SK-N-SH (cell line): ENCODE results near the gene ARHGEF17. TPM values are rescaled to one million over a fixed set of nuclear protein-coding genes. Genes with fewer than 3 reads are reported as not detected.

ENCODE experiments used
- CTCF ChIA-PET: fragments of 300-600, 350-600 bp; formaldehyde crosslinking; extraction: SDS; loops from one replicate; lab custom pipeline; 2021; lab: Yijun Ruan, JAX
- POLR2A ChIA-PET: fragments of 350-600 bp; sonication (Branson Sonifier 250); formaldehyde crosslinking; extraction: SDS; loops from one replicate; lab custom pipeline; 2020; ENCODE audit warnings: antibody characterized with exemption, inconsistent platforms; lab: Yijun Ruan, JAX
- DNase-seq: peaks from one replicate; pipeline ENCODE4 v3.0.0; 2012
- H2AFZ ChIP-seq: fragments of 200-600 bp; sonication (generic); 2 replicates; pipeline ENCODE4 v1.8.1; 2016; ENCODE audit warnings: antibody characterized with exemption, mild to moderate bottlenecking, low read depth
- H3F3A ChIP-seq: fragments of 200-600 bp; sonication (generic); replicated peaks from 2 replicates; pipeline ENCODE3; 2016; ENCODE audit warnings: antibody characterized with exemption, mild to moderate bottlenecking; ENCODE audit not compliant: insufficient read depth
- H3K27ac ChIP-seq, 2 experiments: fragments of 200-500 bp in 1 of 2; fragments of 200-600 bp in 1 of 2; sonication (Bioruptor generic) in 1 of 2; sonication (generic), shearing (Covaris generic) in 1 of 2; 2 replicates each; pipeline versions ENCODE4 v1.5.1 to v1.6.1; 2014 to 2016; ENCODE audit warnings: low read depth in 2 of 2, inconsistent platforms in 1 of 2, low read length in 1 of 2, mild to moderate bottlenecking in 1 of 2, mixed read lengths in 1 of 2
- H3K27me3 ChIP-seq: fragments of 200-600 bp; sonication (generic), shearing (Covaris generic); 2 replicates; pipeline ENCODE4 v1.6.1; 2016; ENCODE audit warnings: mixed run types; ENCODE audit not compliant: insufficient read depth
- H3K36me3 ChIP-seq, 2 experiments: fragments of 200-500 bp in 1 of 2; fragments of 200-600 bp in 1 of 2; sonication (Bioruptor generic) in 1 of 2; sonication (generic) in 1 of 2; replicated peaks in 1 of 2; 2 replicates each; pipeline versions ENCODE3 to v1.5.1; 2014 to 2016; ENCODE audit warnings: low read length in 1 of 2, mild to moderate bottlenecking in 1 of 2; ENCODE audit not compliant: insufficient read depth in 2 of 2, control insufficient read depth in 1 of 2
- H3K4me1 ChIP-seq, 2 experiments: fragments of 200-500 bp in 1 of 2; fragments of 200-600 bp in 1 of 2; sonication (Bioruptor generic) in 1 of 2; sonication (generic), shearing (Covaris generic) in 1 of 2; 2 replicates each; pipeline versions ENCODE4 v1.5.1 to v1.6.1; 2014 to 2016; ENCODE audit warnings: low read depth in 1 of 2, low read length in 1 of 2, mixed run types in 1 of 2; ENCODE audit not compliant: insufficient read depth in 2 of 2, control insufficient read depth in 1 of 2
- H3K4me2 ChIP-seq: fragments of 200-600 bp; sonication (generic), shearing (Covaris generic); 2 replicates; pipeline ENCODE4 v1.6.1; 2017; ENCODE audit warnings: mixed run types
- H3K4me3 ChIP-seq, 2 experiments: fragments of 200-500 bp in 1 of 2; fragments of 200-600 bp in 1 of 2; sonication (Bioruptor generic) in 1 of 2; sonication (generic), shearing (Covaris generic) in 1 of 2; 2 replicates each; pipeline versions ENCODE4 v1.5.1 to v1.8.1; 2014 to 2016; ENCODE audit warnings: low read depth in 2 of 2, inconsistent platforms in 1 of 2, low read length in 1 of 2, mild to moderate bottlenecking in 1 of 2, mixed read lengths in 1 of 2, moderate library complexity in 1 of 2
- H3K79me2 ChIP-seq: fragments of 200-600 bp; sonication (generic); 2 replicates; pipeline ENCODE4 v1.8.1; 2017; ENCODE audit warnings: mild to moderate bottlenecking; ENCODE audit not compliant: insufficient read depth
- H3K9ac ChIP-seq: fragments of 200-600 bp; sonication (generic); 2 replicates; pipeline ENCODE4 v1.6.1; 2017; ENCODE audit warnings: mixed run types
- H3K9me2 ChIP-seq: fragments of 200-600 bp; sonication (generic); 2 replicates; pipeline ENCODE4 v1.6.1; 2017; ENCODE audit warnings: mixed run types
- H3K9me3 ChIP-seq: fragments of 200-600 bp; sonication (generic); 2 replicates; pipeline ENCODE4 v1.6.1; 2017; ENCODE audit warnings: mixed run types, mild to moderate bottlenecking, moderate library complexity
- H4K20me1 ChIP-seq: fragments of 200-600 bp; sonication (generic); 2 replicates; pipeline ENCODE4 v1.6.1; 2017; ENCODE audit warnings: mild to moderate bottlenecking, mixed run types; ENCODE audit not compliant: insufficient read depth
- CHD2 ChIP-seq: fragments of 150-350 bp; IDR thresholded peaks from 2 replicates; pipeline ENCODE4 v1.6.1; 2018; ENCODE audit warnings: low read length; ENCODE audit not compliant: partially characterized antibody
- ELF1 ChIP-seq: IDR thresholded peaks from 2 replicates; pipeline ENCODE4 v1.4.0; 2012
- FOXJ3 ChIP-seq: sonication (generic); formaldehyde crosslinking; IDR thresholded peaks from 2 replicates; pipeline ENCODE4 v1.5.1; 2020; ENCODE audit warnings: mild to moderate bottlenecking, missing genetic modification reagents
- MEF2A ChIP-seq: IDR thresholded peaks from 2 replicates; pipeline ENCODE4 v1.4.0; 2012; ENCODE audit warnings: low read depth, borderline replicate concordance
- NFIC ChIP-seq: IDR thresholded peaks from 2 replicates; pipeline ENCODE4 v1.4.0; 2012; ENCODE audit warnings: borderline replicate concordance
- NRF1 ChIP-seq: IDR thresholded peaks from 2 replicates; pipeline ENCODE4 v1.6.1; 2012; ENCODE audit warnings: low read depth, mild to moderate bottlenecking, low read length
- POLR2AphosphoS5 ChIP-seq: IDR thresholded peaks from 2 replicates; pipeline ENCODE4 v1.6.1; 2012; ENCODE audit warnings: low read depth, low read length
- RAD21 ChIP-seq: IDR thresholded peaks from 2 replicates; pipeline ENCODE4 v1.6.1; 2012; ENCODE audit warnings: mild to moderate bottlenecking, low read length
- RCOR1 ChIP-seq: fragments of 150-350 bp; IDR thresholded peaks from 2 replicates; pipeline ENCODE4 v1.6.1; 2017; ENCODE audit warnings: antibody characterized with exemption, low read length
- RFX5 ChIP-seq: IDR thresholded peaks from 2 replicates; pipeline ENCODE4 v1.6.1; 2012; ENCODE audit warnings: mild to moderate bottlenecking, improper control_type of control experiment, low read length
- SIN3A ChIP-seq: IDR thresholded peaks from 2 replicates; pipeline ENCODE4 v1.6.1; 2012; ENCODE audit warnings: low read depth, mild to moderate bottlenecking, low read length, moderate library complexity, borderline replicate concordance
- SMC3 ChIP-seq: IDR thresholded peaks from 2 replicates; pipeline ENCODE4 v1.6.1; 2012; ENCODE audit warnings: low read depth, low read length, improper control_type of control experiment
- TCF12 ChIP-seq: IDR thresholded peaks from 2 replicates; pipeline ENCODE4 v1.4.0; 2012
- WGBS: methylation state at CpG from one replicate; pipeline ENCODE4 v1.1.6; 2017; ENCODE audit warnings: low lambda C conversion rate; 5-methylcytosine and 5-hydroxymethylcytosine counted together
- polyA plus RNA-seq, 3 experiments: library from polyadenylated mRNA; depleted of rRNA; stranded (reverse); fragments of >200 nt; gene quantifications; 2 replicates each; pipeline ENCODE4 v1.2.3, GENCODE V29; 2012
- TF ChIP-seq, protein P1 (sequence below): fragments of 150-350 bp; IDR thresholded peaks from 2 replicates; pipeline ENCODE4 v1.6.1; 2016; ENCODE audit warnings: mild to moderate bottlenecking, low read depth, low read length
- TF ChIP-seq, protein P2 (sequence below): fragments of 150-350 bp; IDR thresholded peaks from 2 replicates; pipeline ENCODE4 v1.6.1; 2017; ENCODE audit warnings: antibody characterized with exemption, low read length, low read depth, borderline replicate concordance
- TF ChIP-seq, protein P3 (sequence below): IDR thresholded peaks from 2 replicates; pipeline ENCODE4 v1.4.0; 2012; ENCODE audit warnings: low read depth, borderline replicate concordance
- TF ChIP-seq, protein P4 (sequence below): fragments of 200-600 bp; sonication (generic); IDR thresholded peaks from 2 replicates; pipeline ENCODE4 v1.6.1; 2017; ENCODE audit warnings: antibody characterized with exemption, mild to moderate bottlenecking, moderate library complexity

Gene ARHGEF17
- polyA plus RNA-seq, 1 of the 3 experiments (the other 2 are of a cell fraction) = 45.9 TPM

DNA sequence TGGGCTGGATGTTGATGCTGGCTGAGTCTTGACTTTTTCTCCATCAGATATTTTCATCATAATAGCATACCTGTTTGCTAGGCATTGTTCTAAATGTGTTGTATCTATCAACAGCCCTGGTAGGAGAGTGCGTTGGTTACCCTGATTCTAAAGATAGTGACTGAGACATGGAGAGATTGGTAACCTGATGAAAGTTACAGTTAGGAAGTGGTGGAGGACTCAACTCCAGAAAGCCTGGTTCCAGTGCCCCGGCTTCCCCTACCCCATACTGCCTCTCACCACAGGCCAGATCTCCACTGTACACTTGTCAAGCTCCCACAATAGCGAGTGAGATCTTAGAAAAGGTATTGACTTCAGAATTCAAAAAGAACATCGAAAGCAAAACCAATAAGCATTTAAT, 45.3 kb downstream of the ARHGEF17 start:
- DNase-seq = no peak
- 96% methylated on average over 4 of the region's 4 CpGs for WGBS
- H3K9ac ChIP-seq = no peak overlapping the region
- no peaks in the 10 kb centered on the region for H3K27me3 ChIP-seq
- H3K9me2 ChIP-seq = no peaks in the 10 kb centered on the region
- H3K4me3 ChIP-seq = no peak overlapping the region
- peaks cover 24% of the 10 kb centered on the region for H3K79me2 ChIP-seq
- no peak for TF ChIP-seq NFIC
- TF ChIP-seq ELF1 = no peak
- no peak for TF ChIP-seq FOXJ3 (CRISPR knock-in tag)
- TF ChIP-seq SMC3 = no peak
- no peak for TF ChIP-seq NRF1
- no peak for TF ChIP-seq CHD2
- TF ChIP-seq, protein P1, sequence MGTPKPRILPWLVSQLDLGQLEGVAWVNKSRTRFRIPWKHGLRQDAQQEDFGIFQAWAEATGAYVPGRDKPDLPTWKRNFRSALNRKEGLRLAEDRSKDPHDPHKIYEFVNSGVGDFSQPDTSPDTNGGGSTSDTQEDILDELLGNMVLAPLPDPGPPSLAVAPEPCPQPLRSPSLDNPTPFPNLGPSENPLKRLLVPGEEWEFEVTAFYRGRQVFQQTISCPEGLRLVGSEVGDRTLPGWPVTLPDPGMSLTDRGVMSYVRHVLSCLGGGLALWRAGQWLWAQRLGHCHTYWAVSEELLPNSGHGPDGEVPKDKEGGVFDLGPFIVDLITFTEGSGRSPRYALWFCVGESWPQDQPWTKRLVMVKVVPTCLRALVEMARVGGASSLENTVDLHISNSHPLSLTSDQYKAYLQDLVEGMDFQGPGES = no peak
- no peak for TF ChIP-seq MEF2A
- TF ChIP-seq SIN3A = no peak
- H3F3A ChIP-seq = peaks cover 13% of the 10 kb centered on the region
- ChIA-PET CTCF (interaction anchor here (2.3 to 13.9 kb wide), 4 partner anchors 16 to 47 kb away, joined by 7 to 313 read pairs (median 119); partner anchors contain the start of genes ARHGEF17 and RELT), POLR2A (no interaction called here)
- peaks cover 52% of the 10 kb centered on the region for H4K20me1 ChIP-seq
- peaks cover 28 to 42% of the 10 kb centered on the region in 2 experiments for H3K36me3 ChIP-seq
- H3K4me1 ChIP-seq = no peaks in the 10 kb centered on the region; a peak in 1 of 4 replicates
- no peak overlapping the region for H3K4me2 ChIP-seq
- no peak overlapping the region for H2AFZ ChIP-seq
- H3K9me3 ChIP-seq = no peaks in the 10 kb centered on the region
- no peak overlapping the region for H3K27ac ChIP-seq

DNA sequence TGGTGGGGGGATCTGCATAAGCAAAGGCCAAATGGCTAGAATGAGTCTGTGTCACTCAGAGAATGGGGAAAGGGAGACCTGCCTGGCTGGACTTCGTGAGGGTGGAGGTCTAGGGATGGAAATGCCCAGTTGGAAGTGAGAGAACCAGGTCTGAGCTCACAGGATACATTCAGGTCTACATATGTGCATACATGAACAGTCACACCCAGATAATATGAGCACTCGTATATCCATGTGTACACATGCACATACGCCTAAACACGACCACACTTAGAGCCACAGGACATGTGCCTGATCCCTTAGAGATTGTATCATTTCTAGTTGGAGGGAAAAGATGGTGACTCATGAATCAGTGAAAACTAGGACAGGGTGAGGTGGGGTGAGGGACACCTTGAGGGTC, 47.0 kb downstream of the ARHGEF17 start:
- 98% methylated on average over 4 of the region's 4 CpGs for WGBS
- peaks cover 37% of the 10 kb centered on the region for H4K20me1 ChIP-seq
- H3K9ac ChIP-seq = no peak overlapping the region
- H3K36me3 ChIP-seq = peaks cover 31 to 56% of the 10 kb centered on the region in 2 experiments
- H3K4me1 ChIP-seq = no peaks in the 10 kb centered on the region; a peak in 1 of 4 replicates
- CTCF ChIA-PET = interaction anchor here (0.9 to 13.9 kb wide), 4 partner anchors 14 to 51 kb away, joined by 3 to 313 read pairs (median 76); partner anchors contain the start of gene RELT
- H3K4me3 ChIP-seq = no peak overlapping the region
- no peak overlapping the region for H2AFZ ChIP-seq
- no peaks in the 10 kb centered on the region for H3K9me2 ChIP-seq
- no peak overlapping the region for H3K4me2 ChIP-seq
- no peaks in the 10 kb centered on the region for H3K27me3 ChIP-seq
- TF ChIP-seq RAD21 = no peak
- no peak for TF ChIP-seq NFIC
- TF ChIP-seq SIN3A = no peak
- TF ChIP-seq, protein P2, sequence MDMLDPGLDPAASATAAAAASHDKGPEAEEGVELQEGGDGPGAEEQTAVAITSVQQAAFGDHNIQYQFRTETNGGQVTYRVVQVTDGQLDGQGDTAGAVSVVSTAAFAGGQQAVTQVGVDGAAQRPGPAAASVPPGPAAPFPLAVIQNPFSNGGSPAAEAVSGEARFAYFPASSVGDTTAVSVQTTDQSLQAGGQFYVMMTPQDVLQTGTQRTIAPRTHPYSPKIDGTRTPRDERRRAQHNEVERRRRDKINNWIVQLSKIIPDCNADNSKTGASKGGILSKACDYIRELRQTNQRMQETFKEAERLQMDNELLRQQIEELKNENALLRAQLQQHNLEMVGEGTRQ = no peak
- TF ChIP-seq NRF1 = no peak
- no peak for TF ChIP-seq TCF12
- TF ChIP-seq, protein P3, sequence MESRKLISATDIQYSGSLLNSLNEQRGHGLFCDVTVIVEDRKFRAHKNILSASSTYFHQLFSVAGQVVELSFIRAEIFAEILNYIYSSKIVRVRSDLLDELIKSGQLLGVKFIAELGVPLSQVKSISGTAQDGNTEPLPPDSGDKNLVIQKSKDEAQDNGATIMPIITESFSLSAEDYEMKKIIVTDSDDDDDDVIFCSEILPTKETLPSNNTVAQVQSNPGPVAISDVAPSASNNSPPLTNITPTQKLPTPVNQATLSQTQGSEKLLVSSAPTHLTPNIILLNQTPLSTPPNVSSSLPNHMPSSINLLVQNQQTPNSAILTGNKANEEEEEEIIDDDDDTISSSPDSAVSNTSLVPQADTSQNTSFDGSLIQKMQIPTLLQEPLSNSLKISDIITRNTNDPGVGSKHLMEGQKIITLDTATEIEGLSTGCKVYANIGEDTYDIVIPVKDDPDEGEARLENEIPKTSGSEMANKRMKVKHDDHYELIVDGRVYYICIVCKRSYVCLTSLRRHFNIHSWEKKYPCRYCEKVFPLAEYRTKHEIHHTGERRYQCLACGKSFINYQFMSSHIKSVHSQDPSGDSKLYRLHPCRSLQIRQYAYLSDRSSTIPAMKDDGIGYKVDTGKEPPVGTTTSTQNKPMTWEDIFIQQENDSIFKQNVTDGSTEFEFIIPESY = no peak
- no peak for TF ChIP-seq POLR2AphosphoS5
- no peak for TF ChIP-seq RCOR1
- TF ChIP-seq, protein P4, sequence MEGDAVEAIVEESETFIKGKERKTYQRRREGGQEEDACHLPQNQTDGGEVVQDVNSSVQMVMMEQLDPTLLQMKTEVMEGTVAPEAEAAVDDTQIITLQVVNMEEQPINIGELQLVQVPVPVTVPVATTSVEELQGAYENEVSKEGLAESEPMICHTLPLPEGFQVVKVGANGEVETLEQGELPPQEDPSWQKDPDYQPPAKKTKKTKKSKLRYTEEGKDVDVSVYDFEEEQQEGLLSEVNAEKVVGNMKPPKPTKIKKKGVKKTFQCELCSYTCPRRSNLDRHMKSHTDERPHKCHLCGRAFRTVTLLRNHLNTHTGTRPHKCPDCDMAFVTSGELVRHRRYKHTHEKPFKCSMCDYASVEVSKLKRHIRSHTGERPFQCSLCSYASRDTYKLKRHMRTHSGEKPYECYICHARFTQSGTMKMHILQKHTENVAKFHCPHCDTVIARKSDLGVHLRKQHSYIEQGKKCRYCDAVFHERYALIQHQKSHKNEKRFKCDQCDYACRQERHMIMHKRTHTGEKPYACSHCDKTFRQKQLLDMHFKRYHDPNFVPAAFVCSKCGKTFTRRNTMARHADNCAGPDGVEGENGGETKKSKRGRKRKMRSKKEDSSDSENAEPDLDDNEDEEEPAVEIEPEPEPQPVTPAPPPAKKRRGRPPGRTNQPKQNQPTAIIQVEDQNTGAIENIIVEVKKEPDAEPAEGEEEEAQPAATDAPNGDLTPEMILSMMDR = no peak
- no peak for TF ChIP-seq RFX5
- H3K9me3 ChIP-seq = no peaks in the 10 kb centered on the region
- DNase-seq = no peak
- no peak overlapping the region for H3K27ac ChIP-seq
- H3F3A ChIP-seq = peaks cover 12% of the 10 kb centered on the region
- POLR2A ChIA-PET = no interaction called here
- H3K79me2 ChIP-seq = peaks cover 24% of the 10 kb centered on the region
